Mesothelial cell of epicardium (in vitro differentiated cells): ENCODE results near the gene GBX2. TPM values are rescaled to one million over a fixed set of nuclear protein-coding genes. Genes with fewer than 3 reads are reported as not detected.

Experiments used
- DNase-seq, 2 experiments: peaks; one replicate each; pipeline ENCODE4 v3.0.0; 2021; ENCODE audit warnings: low spot score in 2 of 2; ENCODE audit not compliant: unreplicated experiment in 2 of 2
- H3K27ac Mint-ChIP-seq: 2 replicates; pipeline ENCODE4 v1.8.0; 2021; ENCODE audit warnings: mixed read lengths
- H3K27me3 Mint-ChIP-seq: 2 replicates; pipeline ENCODE4 v1.8.0; 2021; ENCODE audit warnings: low read depth, mixed read lengths
- H3K36me3 Mint-ChIP-seq: 2 replicates; pipeline ENCODE4 v1.8.0; 2021; ENCODE audit warnings: mixed read lengths
- H3K4me1 Mint-ChIP-seq: 2 replicates; pipeline ENCODE4 v1.8.0; 2021; ENCODE audit warnings: mixed read lengths
- H3K4me3 Mint-ChIP-seq: 2 replicates; pipeline ENCODE4 v1.8.0; 2021; ENCODE audit warnings: mild to moderate bottlenecking, moderate library complexity, mixed read lengths
- H3K9me3 Mint-ChIP-seq: 2 replicates; pipeline ENCODE4 v1.8.0; 2021; ENCODE audit warnings: mixed read lengths
- total RNA-seq: library from RNA; stranded (reverse); gene quantifications from 3 replicates; pipeline ENCODE4 v1.2.1, GENCODE V29; 2021
- TF ChIP-seq, protein P1 (sequence below): fragments of 200-600 bp; sonication (generic); IDR thresholded peaks from one replicate; pipeline ENCODE4 v1.5.0; 2021; ENCODE audit warnings: antibody characterized with exemption; ENCODE audit not compliant: unreplicated experiment

The GBX2 gene
- total RNA-seq, 1 donor from 2014 or later: 0.40 TPM

DNA sequence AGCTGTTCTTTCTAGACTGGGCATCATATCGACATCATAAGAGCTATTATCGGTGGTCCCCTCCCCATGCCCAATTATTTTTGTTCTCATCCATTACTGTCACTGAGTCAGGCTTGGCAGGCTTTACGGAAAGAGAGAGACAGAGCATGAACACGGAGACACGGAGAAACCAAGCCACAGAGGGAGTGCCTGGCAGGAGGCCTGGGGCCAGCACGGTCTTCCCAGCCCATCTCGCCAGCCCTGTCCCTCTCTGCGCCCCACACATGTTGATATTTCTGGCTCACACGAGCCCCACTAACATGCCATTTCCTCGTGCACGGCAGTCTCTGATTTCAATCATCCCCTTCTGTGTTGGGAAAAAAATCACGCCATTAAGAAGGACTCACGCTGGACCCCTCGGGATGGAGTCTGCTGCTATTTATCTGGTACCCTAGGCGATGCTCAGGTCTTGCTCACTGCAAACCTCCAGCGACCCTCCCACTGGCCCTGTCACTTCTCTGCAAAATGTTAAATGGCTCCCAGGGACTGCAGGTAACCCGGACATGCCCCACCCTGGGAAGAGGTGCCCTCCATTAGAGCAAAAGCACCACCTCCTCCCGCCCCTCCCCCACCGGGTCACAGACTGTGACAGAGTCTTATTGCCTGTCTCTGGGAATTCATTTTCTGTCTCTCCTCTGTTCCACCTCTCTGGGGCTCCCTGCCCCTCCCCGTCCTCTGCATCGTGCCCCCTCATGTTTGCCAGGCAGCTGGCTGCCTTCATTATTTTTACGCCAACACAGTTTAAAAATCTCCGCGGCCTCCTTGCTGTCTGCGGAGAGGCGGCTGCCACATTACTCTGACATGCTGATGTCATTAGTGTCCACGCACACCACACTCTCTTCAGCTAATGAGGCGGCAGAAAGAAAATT is 40.1 kb upstream of the GBX2 start:
- Mint-ChIP-seq H3K9me3 (peaks cover 10% of the 10 kb centered on the region), H3K27me3 (peaks cover 8% of the 10 kb centered on the region), H3K4me3 (no peak overlapping the region), H3K36me3 (no peaks in the 10 kb centered on the region), H3K27ac (no peak overlapping the region), H3K4me1 (no peaks in the 10 kb centered on the region)
- DNase-seq: no peak
- TF ChIP-seq, protein P1, sequence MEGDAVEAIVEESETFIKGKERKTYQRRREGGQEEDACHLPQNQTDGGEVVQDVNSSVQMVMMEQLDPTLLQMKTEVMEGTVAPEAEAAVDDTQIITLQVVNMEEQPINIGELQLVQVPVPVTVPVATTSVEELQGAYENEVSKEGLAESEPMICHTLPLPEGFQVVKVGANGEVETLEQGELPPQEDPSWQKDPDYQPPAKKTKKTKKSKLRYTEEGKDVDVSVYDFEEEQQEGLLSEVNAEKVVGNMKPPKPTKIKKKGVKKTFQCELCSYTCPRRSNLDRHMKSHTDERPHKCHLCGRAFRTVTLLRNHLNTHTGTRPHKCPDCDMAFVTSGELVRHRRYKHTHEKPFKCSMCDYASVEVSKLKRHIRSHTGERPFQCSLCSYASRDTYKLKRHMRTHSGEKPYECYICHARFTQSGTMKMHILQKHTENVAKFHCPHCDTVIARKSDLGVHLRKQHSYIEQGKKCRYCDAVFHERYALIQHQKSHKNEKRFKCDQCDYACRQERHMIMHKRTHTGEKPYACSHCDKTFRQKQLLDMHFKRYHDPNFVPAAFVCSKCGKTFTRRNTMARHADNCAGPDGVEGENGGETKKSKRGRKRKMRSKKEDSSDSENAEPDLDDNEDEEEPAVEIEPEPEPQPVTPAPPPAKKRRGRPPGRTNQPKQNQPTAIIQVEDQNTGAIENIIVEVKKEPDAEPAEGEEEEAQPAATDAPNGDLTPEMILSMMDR: no peak

DNA sequence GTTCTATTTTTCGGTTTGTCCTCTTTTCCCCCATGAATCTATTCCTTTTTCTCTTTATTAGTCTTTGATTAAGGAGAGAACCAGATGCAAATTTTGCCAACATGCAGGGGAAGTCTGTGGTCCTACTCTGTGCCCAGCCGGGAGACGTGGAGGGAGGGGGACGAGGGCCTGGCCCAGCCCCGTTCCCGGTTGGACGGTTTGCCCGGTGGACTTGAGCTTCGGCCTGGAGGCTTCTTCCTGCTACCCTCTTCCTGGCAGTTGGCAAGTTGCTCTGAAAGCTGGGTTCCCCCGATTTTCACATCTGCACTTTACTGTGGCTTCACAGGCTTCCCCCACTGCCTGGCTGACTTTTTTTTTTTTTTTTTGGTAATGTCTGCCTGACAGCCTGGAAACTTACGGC is 39.3 kb upstream of the GBX2 start:
- no peak for DNase-seq

DNA sequence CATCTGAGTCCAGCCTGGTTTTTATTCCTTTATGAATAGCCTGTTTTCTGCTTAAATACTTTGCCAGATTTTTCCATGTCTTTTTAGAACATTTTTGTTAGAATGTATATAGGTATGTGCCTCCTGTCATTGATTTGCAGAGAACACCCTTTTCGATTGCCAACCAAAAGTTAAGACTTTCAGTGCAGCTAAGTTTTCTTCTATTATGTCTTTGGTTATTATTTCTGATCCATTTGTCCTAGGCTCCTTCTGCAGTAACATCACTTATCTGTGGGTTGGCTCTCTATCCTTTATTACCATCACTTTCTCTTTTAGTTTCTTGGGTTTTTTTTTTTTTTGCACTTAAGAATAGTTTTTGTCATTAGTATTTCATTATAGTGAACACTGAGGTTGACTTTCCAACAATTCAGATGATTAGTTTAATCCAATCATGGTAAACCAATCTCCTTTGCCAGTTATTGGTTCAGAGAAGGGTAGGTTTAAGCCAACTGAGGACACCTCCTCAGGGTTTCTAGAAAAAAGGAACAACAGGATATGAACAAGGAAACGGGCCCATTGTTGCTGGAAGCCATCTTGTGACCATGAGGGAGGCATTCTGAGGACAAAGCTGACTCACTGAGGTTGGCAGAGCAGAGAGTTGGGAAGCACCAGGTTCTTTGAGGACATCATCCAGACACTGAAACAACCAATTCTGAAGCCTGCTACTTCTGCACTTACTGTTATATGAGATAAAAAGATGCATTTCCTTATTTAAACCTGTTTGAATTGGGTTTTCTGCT is 37.9 kb upstream of the GBX2 start:
- Mint-ChIP-seq H3K9me3 (peaks cover 10% of the 10 kb centered on the region), H3K27ac (no peak overlapping the region), H3K36me3 (no peaks in the 10 kb centered on the region), H3K27me3 (peaks cover 8% of the 10 kb centered on the region), H3K4me1 (no peaks in the 10 kb centered on the region), H3K4me3 (no peak overlapping the region)
- no peak for DNase-seq
- TF ChIP-seq, protein P1: no peak

More for the DNA sequence above, 39.3 kb upstream of the GBX2 start:
- TF ChIP-seq, protein P1: no peak
- Mint-ChIP-seq H3K36me3 (no peaks in the 10 kb centered on the region), H3K27me3 (peaks cover 6% of the 10 kb centered on the region), H3K4me3 (no peak overlapping the region), H3K4me1 (no peaks in the 10 kb centered on the region), H3K27ac (no peak overlapping the region), H3K9me3 (peaks cover 10% of the 10 kb centered on the region)

DNA sequence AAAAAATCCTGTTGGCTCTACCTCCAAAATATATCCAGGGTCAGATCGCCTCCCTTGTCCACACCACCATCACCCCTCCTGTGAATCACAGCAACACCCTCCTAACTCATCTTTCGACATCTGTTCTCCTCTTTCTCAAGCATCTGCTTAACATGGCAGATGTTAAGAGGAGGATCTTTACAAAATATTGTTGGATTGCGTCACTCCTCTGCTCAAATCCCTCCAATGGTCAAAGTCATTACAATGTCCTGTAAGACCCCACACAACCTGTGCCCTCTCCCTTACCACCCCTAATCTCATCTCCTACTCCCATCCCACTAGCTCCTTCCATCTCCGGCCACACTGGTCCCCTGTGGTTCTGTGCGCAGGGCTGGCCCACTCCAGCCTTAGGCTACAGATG is 36.8 kb upstream of the GBX2 start:
- no peaks in the 10 kb centered on the region for H3K4me1 Mint-ChIP-seq
- TF ChIP-seq, protein P1: no peak
- no peaks in the 10 kb centered on the region for H3K36me3 Mint-ChIP-seq
- peaks cover 10% of the 10 kb centered on the region for H3K9me3 Mint-ChIP-seq
- H3K27me3 Mint-ChIP-seq: peaks cover 8% of the 10 kb centered on the region
- H3K27ac Mint-ChIP-seq: no peak overlapping the region
- H3K4me3 Mint-ChIP-seq: no peak overlapping the region
- no peak for DNase-seq

DNA sequence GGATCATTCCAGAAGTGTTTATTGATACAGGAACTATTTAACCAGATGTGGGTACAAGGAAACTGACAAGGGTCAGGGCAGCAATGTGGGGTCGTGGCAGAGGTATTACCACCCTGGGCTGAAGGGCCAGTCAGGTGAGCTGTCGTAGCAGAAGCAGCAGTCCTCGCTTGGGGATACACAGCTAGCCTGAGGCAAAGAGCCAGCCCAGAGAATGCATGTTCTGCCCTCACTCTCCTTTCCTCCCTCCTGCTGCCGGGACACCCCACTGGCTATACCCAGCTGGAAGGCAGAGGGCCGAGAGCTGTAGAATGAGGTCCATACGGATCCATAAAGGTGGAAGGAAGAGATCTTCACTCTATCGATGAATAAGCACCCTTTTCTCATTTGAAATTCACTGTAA is 32.2 kb upstream of the GBX2 start:
- peaks cover 2% of the 10 kb centered on the region for H3K27me3 Mint-ChIP-seq
- H3K4me3 Mint-ChIP-seq: no peak overlapping the region
- TF ChIP-seq, protein P1: no peak
- no peaks in the 10 kb centered on the region for H3K4me1 Mint-ChIP-seq
- DNase-seq: no peak
- H3K27ac Mint-ChIP-seq: no peak overlapping the region
- peaks cover 4% of the 10 kb centered on the region for H3K9me3 Mint-ChIP-seq
- H3K36me3 Mint-ChIP-seq: no peaks in the 10 kb centered on the region
